ENCODE results near the gene TBCCD1. TPM values are rescaled to one million over a fixed set of nuclear protein-coding genes. Genes with fewer than 3 reads are reported as not detected.

The TBCCD1 gene
- total RNA-seq, 2 experiments from 2014 or later = 7.6 to 8.1 TPM

DNA sequence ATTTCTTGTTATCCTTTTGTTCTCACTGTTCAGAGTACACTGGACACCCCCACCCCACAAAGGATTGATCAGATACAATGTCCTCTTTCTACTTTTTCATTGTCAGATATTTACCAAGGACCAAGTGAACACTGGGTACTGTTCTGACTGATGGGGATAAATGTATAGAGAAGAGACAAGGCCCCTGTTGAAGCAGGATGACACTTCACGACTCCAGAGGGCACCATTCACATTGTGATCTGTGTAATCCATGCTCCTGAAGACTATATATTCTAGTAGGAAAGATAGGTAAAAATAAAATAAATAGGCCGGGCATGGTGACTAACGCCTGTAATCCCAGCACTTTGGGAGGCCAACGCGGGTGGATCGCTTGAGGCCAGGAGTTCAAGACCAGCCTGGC is 15.8 kb downstream of the TBCCD1 start:
- ChIA-PET POLR2A (no interaction called here), CTCF (no interaction called here)
- Mint-ChIP-seq H3K27me3 (no peaks in the 10 kb centered on the region), H3K4me1 (ENCODE audit: low read depth) (no peaks in the 10 kb centered on the region), H3K9me3 (no peaks in the 10 kb centered on the region), H3K4me3 (no peak overlapping the region), H3K27ac (no peak overlapping the region), H3K36me3 (ENCODE audit: low read depth) (peaks cover 71% of the 10 kb centered on the region)
- no peak overlapping the region for H3K4me3 ChIP-seq (ENCODE audit: low read length)
- intact Hi-C loops (cut with DNase I, micrococcal nuclease) = no loop called here
- ATAC-seq (ENCODE audit: poor library complexity) (no peak), DNase-seq (no peak)
- no peaks in the 10 kb centered on the region for H3K9me3 ChIP-seq (ENCODE audit: control insufficient read depth in 1 of 2, insufficient read depth in 1 of 2, low read length in 2 of 2)
- peaks cover 56% of the 10 kb centered on the region for H3K36me3 ChIP-seq (ENCODE audit: insufficient read depth, low read length)
- no peaks in the 10 kb centered on the region for H3K27me3 ChIP-seq (ENCODE audit: control insufficient read depth in 1 of 2, insufficient read depth in 2 of 2, low read length in 2 of 2)
- no peaks in the 10 kb centered on the region for H3K4me1 ChIP-seq (ENCODE audit: insufficient read depth, low read length)
- TF ChIP-seq, protein P1, sequence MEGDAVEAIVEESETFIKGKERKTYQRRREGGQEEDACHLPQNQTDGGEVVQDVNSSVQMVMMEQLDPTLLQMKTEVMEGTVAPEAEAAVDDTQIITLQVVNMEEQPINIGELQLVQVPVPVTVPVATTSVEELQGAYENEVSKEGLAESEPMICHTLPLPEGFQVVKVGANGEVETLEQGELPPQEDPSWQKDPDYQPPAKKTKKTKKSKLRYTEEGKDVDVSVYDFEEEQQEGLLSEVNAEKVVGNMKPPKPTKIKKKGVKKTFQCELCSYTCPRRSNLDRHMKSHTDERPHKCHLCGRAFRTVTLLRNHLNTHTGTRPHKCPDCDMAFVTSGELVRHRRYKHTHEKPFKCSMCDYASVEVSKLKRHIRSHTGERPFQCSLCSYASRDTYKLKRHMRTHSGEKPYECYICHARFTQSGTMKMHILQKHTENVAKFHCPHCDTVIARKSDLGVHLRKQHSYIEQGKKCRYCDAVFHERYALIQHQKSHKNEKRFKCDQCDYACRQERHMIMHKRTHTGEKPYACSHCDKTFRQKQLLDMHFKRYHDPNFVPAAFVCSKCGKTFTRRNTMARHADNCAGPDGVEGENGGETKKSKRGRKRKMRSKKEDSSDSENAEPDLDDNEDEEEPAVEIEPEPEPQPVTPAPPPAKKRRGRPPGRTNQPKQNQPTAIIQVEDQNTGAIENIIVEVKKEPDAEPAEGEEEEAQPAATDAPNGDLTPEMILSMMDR (IDR thresholded peaks at IDR 0.05) = no peak
- no peak overlapping the region for H3K27ac ChIP-seq (ENCODE audit: low read depth in 1 of 2, low read length in 2 of 2)

DNA sequence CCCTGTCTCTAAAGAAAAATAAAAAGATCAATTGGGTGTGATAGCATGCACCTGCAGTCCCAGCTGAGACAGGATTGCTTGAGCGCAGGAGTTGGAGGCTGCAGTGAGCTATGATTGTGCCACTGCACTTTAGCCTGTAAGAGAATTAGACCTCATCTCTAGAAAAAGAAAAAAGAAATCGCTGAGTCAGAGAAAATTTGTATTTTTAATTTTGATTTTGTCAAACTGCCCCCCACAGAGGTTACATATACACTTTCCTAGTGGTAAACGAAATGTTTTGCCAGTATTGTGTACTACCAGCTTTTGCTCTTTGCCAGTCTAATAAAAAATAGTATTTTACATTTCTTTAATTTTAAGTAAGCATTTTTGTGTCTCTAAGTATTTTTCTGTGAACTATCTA is 17.6 kb downstream of the TBCCD1 start:
- intact Hi-C loops (cut with DNase I, micrococcal nuclease) = no loop called here

DNA sequence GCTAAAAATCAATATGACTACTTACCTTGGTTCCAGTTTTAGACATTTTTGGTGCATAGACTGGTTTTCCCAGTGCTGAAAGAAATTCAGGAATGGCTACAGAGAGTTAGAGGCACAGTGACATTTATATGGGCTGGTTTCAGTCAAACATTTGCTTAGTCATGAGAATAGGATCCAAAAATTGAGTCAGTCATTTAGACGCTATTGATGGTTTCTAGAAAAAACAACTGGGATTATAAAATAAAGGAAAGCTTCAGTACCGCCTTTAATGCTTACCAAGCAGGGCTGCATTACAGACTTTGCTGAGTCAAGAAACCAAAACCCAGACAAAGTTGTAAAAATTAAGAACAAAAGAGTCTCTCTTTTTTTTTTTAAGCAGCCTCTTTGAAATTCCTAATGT is 22.9 kb downstream of the TBCCD1 start, which contains the start of gene CRYGS:
Gene CRYGS, minus strand, starts transcription at position 100 of the 400 bp plus-strand sequence. Its CDS starts 54 bp downstream, at position 46.
- H3K36me3 ChIP-seq (ENCODE audit: insufficient read depth, low read length) = peaks cover 15% of the 10 kb centered on the region
- DNase-seq = no peak
- Mint-ChIP-seq H3K27me3 (no peaks in the 10 kb centered on the region), H3K4me1 (ENCODE audit: low read depth) (peaks cover 7% of the 10 kb centered on the region), H3K4me3 (no peak within 1 kb of the TSS), H3K36me3 (ENCODE audit: low read depth) (peaks cover 27% of the 10 kb centered on the region), H3K9me3 (no peaks in the 10 kb centered on the region), H3K27ac (no peak within 1 kb of the TSS)
- no peaks in the 10 kb centered on the region for H3K27me3 ChIP-seq (ENCODE audit: control insufficient read depth in 1 of 2, insufficient read depth in 2 of 2, low read length in 2 of 2)
- no peak within 1 kb of the TSS for H3K27ac ChIP-seq (ENCODE audit: low read depth in 1 of 2, low read length in 2 of 2)
- no peaks in the 10 kb centered on the region for H3K9me3 ChIP-seq (ENCODE audit: control insufficient read depth in 1 of 2, insufficient read depth in 1 of 2, low read length in 2 of 2)
- ATAC-seq (ENCODE audit: poor library complexity) = no peak
- ChIA-PET POLR2A (no interaction called here), CTCF (interaction anchor here (1.6 kb wide), 1 partner anchor 282 kb away, joined by 3 read pairs; no protein-coding TSS in a partner anchor)
- peaks cover 4% of the 10 kb centered on the region for H3K4me1 ChIP-seq (ENCODE audit: insufficient read depth, low read length)
- intact Hi-C loops (cut with DNase I, micrococcal nuclease) = loop anchor here in 1 of 2 experiments (5.0 kb wide), 1 partner anchor 73 kb away; no protein-coding TSS in a partner anchor
- TF ChIP-seq, protein P1 (IDR thresholded peaks at IDR 0.05) = no peak
- H3K4me3 ChIP-seq (ENCODE audit: low read length) = no peak within 1 kb of the TSS

More for the DNA sequence above, 17.6 kb downstream of the TBCCD1 start:
- no peaks in the 10 kb centered on the region for H3K9me3 Mint-ChIP-seq
- no peaks in the 10 kb centered on the region for H3K27me3 Mint-ChIP-seq
- H3K27ac Mint-ChIP-seq = no peak overlapping the region
- no peaks in the 10 kb centered on the region for H3K9me3 ChIP-seq (ENCODE audit: control insufficient read depth in 1 of 2, insufficient read depth in 1 of 2, low read length in 2 of 2)
- H3K27me3 ChIP-seq (ENCODE audit: control insufficient read depth in 1 of 2, insufficient read depth in 2 of 2, low read length in 2 of 2) = no peaks in the 10 kb centered on the region
- CTCF ChIA-PET = no interaction called here
- no peak overlapping the region for H3K4me3 ChIP-seq (ENCODE audit: low read length)
- POLR2A ChIA-PET = interaction anchor here (0.7 kb wide), 1 partner anchor 30 kb away, joined by 3 read pairs; no protein-coding TSS in a partner anchor
- ATAC-seq (ENCODE audit: poor library complexity) (no peak), DNase-seq (no peak)
- H3K27ac ChIP-seq (ENCODE audit: low read depth in 1 of 2, low read length in 2 of 2) = no peak overlapping the region
- H3K4me3 Mint-ChIP-seq = no peak overlapping the region
- no peaks in the 10 kb centered on the region for H3K4me1 ChIP-seq (ENCODE audit: insufficient read depth, low read length)
- H3K4me1 Mint-ChIP-seq (ENCODE audit: low read depth) = no peaks in the 10 kb centered on the region
- peaks cover 62% of the 10 kb centered on the region for H3K36me3 Mint-ChIP-seq (ENCODE audit: low read depth)
- H3K36me3 ChIP-seq (ENCODE audit: insufficient read depth, low read length) = peaks cover 44% of the 10 kb centered on the region
- TF ChIP-seq, protein P1 (IDR thresholded peaks at IDR 0.05) = no peak
